ENCODE results near the gene THOC6. TPM values are rescaled to one million over a fixed set of nuclear protein-coding genes. Genes with fewer than 3 reads are reported as not detected.

Gene THOC6
- total RNA-seq, 1 experiment from 2014 or later, result 56.7 TPM

DNA sequence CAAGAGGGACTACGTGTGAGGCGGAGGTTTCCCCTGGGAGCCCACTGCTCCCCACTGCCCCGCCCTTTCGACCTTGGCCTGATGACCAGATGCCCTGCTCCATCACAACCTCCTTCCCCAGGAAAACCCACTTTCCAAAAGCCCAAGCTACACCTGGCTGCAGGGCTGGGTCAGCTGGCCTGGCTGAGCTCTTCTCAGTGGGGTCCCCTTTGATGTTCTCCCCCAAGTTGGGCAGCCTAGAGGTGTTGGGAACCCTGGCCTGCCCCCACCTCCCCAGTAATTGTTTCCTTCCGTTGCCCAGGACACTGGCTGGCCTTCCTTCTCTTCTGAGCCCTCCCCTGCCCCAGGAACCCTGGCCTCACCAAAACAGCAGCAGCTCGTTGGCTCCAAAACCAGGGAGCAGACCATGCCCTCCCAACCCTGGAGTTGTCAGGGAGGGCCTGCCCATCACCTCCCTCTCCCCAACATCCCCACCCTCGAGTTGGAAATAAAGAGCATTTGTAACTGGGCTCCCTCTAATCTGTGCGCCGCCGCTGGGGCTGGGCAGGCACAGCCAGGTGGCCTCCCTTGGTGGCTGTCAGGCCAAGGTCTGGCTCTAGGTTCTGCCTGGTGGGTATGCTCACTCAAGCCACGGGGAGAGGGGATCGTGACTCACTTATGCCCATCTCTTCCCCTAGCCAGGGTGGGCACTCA, 9.7 kb upstream of the THOC6 start:
- Histone ChIP-seq H3K9me3 (ENCODE audit: control insufficient read depth, insufficient read depth, low read depth, low read length) (no peaks in the 10 kb centered on the region), H3K4me3 (ENCODE audit: low read depth in 2 of 2, low read length in 2 of 2) (no peak overlapping the region), H3K4me1 (ENCODE audit: control insufficient read depth, insufficient read depth, low read length) (peaks cover 11% of the 10 kb centered on the region; the same call in 1 of the 2 replicates), H3K36me3 (ENCODE audit: control insufficient read depth, insufficient read depth, low read length) (no peaks in the 10 kb centered on the region), H3K27me3 (ENCODE audit: control insufficient read depth, insufficient read depth, low read length) (no peaks in the 10 kb centered on the region), H3K27ac (ENCODE audit: low read length) (no peak overlapping the region)
- intact Hi-C loops (cut with micrococcal nuclease; ENCODE audit: unreplicated experiment), result no loop called here
- in situ Hi-C loops (cut with HindIII; ENCODE audit: low pct_unique_long_range_greater_than_20kb, low sequenced_read_pairs), result no loop called here
- no TSS peak for BruUV-seq (replicated peaks)
- POLR2A ChIA-PET, result no interaction called here
- no peak for DNase-seq (ENCODE audit: low read depth, low spot score)
- TF ChIP-seq POLR2AphosphoS5 (IDR thresholded peaks at IDR 0.05; ENCODE audit: low read depth, low read length) (no peak), SIN3A (IDR thresholded peaks at IDR 0.05; ENCODE audit: borderline replicate concordance, insufficient read depth, low read depth, low read length) (no peak), TCF7L2 (IDR thresholded peaks at IDR 0.05; ENCODE audit: low read depth, low read length) (no peak)
- TF ChIP-seq, protein P1, sequence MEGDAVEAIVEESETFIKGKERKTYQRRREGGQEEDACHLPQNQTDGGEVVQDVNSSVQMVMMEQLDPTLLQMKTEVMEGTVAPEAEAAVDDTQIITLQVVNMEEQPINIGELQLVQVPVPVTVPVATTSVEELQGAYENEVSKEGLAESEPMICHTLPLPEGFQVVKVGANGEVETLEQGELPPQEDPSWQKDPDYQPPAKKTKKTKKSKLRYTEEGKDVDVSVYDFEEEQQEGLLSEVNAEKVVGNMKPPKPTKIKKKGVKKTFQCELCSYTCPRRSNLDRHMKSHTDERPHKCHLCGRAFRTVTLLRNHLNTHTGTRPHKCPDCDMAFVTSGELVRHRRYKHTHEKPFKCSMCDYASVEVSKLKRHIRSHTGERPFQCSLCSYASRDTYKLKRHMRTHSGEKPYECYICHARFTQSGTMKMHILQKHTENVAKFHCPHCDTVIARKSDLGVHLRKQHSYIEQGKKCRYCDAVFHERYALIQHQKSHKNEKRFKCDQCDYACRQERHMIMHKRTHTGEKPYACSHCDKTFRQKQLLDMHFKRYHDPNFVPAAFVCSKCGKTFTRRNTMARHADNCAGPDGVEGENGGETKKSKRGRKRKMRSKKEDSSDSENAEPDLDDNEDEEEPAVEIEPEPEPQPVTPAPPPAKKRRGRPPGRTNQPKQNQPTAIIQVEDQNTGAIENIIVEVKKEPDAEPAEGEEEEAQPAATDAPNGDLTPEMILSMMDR (IDR thresholded peaks at IDR 0.05), result no peak
- TF ChIP-seq, protein P2, sequence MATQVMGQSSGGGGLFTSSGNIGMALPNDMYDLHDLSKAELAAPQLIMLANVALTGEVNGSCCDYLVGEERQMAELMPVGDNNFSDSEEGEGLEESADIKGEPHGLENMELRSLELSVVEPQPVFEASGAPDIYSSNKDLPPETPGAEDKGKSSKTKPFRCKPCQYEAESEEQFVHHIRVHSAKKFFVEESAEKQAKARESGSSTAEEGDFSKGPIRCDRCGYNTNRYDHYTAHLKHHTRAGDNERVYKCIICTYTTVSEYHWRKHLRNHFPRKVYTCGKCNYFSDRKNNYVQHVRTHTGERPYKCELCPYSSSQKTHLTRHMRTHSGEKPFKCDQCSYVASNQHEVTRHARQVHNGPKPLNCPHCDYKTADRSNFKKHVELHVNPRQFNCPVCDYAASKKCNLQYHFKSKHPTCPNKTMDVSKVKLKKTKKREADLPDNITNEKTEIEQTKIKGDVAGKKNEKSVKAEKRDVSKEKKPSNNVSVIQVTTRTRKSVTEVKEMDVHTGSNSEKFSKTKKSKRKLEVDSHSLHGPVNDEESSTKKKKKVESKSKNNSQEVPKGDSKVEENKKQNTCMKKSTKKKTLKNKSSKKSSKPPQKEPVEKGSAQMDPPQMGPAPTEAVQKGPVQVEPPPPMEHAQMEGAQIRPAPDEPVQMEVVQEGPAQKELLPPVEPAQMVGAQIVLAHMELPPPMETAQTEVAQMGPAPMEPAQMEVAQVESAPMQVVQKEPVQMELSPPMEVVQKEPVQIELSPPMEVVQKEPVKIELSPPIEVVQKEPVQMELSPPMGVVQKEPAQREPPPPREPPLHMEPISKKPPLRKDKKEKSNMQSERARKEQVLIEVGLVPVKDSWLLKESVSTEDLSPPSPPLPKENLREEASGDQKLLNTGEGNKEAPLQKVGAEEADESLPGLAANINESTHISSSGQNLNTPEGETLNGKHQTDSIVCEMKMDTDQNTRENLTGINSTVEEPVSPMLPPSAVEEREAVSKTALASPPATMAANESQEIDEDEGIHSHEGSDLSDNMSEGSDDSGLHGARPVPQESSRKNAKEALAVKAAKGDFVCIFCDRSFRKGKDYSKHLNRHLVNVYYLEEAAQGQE (IDR thresholded peaks at IDR 0.05; ENCODE audit: insufficient read depth in 1 of 2, low read depth in 2 of 2, low read length in 1 of 2), result no peak
- CTCF ChIA-PET, result interaction anchor here (0.8 to 1.0 kb wide), 2 partner anchors 9 to 17 kb away, joined by 3 read pairs; no protein-coding TSS in a partner anchor
- no peak for ATAC-seq

DNA sequence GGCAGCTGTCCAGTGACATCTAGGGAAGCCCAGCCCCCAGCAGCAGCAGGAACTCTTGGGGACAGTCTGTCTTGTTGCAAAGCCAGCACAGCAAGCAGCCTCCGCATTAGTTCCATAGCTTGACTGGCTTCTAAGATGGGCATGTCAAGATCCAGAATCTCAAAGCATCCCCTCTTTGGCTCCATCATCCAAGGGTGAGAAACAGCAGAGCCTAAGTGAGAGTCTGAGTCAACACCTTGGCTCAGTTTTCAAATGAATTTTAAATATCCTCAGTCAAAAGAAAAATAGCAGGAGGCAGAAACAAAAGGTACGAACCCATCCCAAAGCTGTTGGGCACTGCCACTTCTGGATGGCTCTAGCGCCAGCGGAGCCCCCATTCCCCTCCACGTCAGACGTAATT, 8.9 kb upstream of the THOC6 start:
- Histone ChIP-seq H3K27ac (ENCODE audit: low read length) (no peak overlapping the region), H3K36me3 (ENCODE audit: control insufficient read depth, insufficient read depth, low read length) (no peaks in the 10 kb centered on the region), H3K9me3 (ENCODE audit: control insufficient read depth, insufficient read depth, low read depth, low read length) (no peaks in the 10 kb centered on the region), H3K4me1 (ENCODE audit: control insufficient read depth, insufficient read depth, low read length) (peaks cover 10% of the 10 kb centered on the region; the same call in 1 of the 2 replicates), H3K27me3 (ENCODE audit: control insufficient read depth, insufficient read depth, low read length) (no peaks in the 10 kb centered on the region), H3K4me3 (ENCODE audit: low read depth in 2 of 2, low read length in 2 of 2) (no peak overlapping the region)
- ATAC-seq (no peak), DNase-seq (ENCODE audit: low read depth, low spot score) (no peak)
- BruUV-seq (replicated peaks), result no TSS peak
- intact Hi-C loops (cut with micrococcal nuclease; ENCODE audit: unreplicated experiment) (no loop called here), in situ Hi-C loops (cut with HindIII; ENCODE audit: low pct_unique_long_range_greater_than_20kb, low sequenced_read_pairs) (no loop called here)
- TF ChIP-seq POLR2AphosphoS5 (IDR thresholded peaks at IDR 0.05; ENCODE audit: low read depth, low read length) (no peak), TCF7L2 (IDR thresholded peaks at IDR 0.05; ENCODE audit: low read depth, low read length) (no peak), SIN3A (IDR thresholded peaks at IDR 0.05; ENCODE audit: borderline replicate concordance, insufficient read depth, low read depth, low read length) (no peak)
- TF ChIP-seq, protein P2 (IDR thresholded peaks at IDR 0.05; ENCODE audit: insufficient read depth in 1 of 2, low read depth in 2 of 2, low read length in 1 of 2), result no peak
- TF ChIP-seq, protein P1 (IDR thresholded peaks at IDR 0.05), result no peak
- CTCF ChIA-PET, result no interaction called here
- POLR2A ChIA-PET, result no interaction called here
